ENCODE data around the gene MYD88. TPM values are rescaled to one million over a fixed set of nuclear protein-coding genes. Genes with fewer than 3 reads are reported as not detected.

Gene MYD88
- 44.6 TPM for total RNA-seq

DNA sequence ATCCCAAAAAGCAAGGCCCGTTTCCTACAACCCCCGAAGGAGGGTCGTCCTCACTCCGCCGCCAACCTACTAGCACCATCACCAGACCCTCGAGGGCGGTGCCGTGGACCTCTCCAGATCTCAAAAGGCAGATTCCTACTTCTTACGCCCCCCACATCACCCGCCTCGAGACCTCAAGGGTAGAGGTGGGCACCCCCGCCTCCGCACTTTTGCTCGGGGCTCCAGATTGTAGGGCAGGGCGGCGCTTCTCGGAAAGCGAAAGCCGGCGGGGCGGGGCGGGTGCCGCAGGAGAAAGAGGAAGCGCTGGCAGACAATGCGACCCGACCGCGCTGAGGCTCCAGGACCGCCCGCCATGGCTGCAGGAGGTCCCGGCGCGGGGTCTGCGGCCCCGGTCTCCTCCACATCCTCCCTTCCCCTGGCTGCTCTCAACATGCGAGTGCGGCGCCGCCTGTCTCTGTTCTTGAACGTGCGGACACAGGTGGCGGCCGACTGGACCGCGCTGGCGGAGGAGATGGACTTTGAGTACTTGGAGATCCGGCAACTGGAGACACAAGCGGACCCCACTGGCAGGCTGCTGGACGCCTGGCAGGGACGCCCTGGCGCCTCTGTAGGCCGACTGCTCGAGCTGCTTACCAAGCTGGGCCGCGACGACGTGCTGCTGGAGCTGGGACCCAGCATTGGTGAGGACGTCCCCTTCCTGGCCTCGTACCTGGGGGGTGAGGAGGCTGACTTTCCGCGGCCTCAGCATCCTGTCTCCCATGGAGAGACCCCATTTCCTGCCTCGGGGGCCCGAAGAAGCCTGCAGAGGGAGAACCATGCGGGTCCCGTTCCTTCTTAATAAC, at the start of gene MYD88:
TSS of gene MYD88 (plus strand) at position 313 of the 842 bp plus-strand sequence. CDS start at position 353, 40 bp downstream.
- peak; percentile 87 for DNase-seq (ENCODE audit: low spot score)

GRCh38 chr3:38089163-38089562, 49.3 kb upstream of the MYD88 start:
- DNase-seq (ENCODE audit: low spot score) = no peak

DNA sequence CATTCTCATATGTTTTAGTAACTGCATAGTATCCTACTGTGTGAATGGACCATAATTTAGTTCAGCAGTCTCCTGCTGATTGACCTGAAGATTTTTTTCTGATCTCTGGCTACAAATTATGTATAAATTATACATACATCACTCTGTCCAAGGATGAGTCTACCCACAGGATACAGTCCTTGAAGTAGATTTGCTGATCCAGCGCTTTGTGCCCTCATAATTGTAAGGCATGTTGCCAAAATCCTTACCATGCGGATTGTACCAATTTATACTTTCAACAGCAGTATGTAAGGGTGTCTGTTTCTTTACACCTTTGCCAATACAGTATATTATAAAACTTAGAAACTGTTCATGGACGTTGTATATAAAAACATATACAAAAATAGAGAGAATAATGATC, 48.0 kb upstream of the MYD88 start:
- DNase-seq (ENCODE audit: low spot score) = no peak

DNA sequence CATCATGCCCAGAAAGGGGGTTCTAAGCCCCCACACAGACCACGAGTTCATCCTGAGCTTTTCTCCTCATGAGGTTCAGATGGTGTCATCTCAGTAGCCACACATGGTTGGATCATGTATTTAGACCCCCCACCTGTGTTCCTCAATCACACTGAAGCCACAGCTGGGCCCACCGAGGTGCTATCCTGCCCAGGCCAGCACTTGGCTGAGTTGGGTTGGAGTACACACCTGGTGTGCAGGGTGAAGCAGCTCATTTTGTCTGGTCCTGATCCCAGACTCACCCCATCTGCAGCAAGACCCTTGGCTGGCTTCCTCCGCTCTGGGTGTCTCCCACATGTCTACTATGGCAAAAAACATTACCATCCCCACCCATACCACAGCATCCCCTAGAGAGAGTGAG, 43.5 kb upstream of the MYD88 start:
- no peak for DNase-seq (ENCODE audit: low spot score)

DNA sequence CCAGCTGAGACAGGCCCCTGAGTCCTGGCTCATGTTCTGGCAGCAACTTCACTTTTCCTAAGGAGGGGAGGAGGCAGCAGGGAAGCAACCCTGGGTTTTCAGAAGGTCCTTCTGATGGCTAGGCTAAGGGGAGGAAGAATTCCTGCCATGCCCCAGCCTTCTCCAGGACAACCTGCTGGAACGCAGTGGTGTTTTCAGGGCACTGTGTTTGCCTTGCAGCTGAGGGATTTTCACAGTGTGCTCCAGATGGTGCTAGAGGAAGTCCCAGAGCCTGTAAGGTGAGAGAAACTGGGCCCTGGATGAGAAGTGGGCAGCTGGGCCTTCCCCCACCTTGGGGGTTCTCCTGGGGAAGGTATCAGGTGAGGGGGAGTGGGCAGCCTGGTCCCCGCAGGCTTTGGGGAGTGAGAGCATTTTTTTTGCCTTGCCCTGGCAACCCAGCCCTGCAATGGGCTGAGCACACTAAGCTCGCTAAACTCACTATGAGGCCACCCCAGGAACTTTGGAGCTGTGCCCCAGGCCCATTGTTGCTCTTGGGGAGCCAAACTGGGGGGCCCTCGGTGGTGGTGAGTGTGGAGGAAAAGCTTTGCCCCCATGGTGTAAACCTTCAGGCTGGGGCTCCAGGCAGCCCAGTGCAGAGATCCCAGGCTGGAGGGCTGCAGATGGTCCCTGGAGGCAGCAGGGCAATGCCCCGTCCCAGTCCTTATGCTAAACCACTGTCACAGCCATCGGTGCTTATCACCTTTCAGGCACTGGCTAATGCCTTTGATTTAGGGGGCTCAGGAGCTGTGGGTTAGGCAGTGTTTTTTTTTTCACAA, 42.6 kb upstream of the MYD88 start:
- DNase-seq (ENCODE audit: low spot score) = no peak

DNA sequence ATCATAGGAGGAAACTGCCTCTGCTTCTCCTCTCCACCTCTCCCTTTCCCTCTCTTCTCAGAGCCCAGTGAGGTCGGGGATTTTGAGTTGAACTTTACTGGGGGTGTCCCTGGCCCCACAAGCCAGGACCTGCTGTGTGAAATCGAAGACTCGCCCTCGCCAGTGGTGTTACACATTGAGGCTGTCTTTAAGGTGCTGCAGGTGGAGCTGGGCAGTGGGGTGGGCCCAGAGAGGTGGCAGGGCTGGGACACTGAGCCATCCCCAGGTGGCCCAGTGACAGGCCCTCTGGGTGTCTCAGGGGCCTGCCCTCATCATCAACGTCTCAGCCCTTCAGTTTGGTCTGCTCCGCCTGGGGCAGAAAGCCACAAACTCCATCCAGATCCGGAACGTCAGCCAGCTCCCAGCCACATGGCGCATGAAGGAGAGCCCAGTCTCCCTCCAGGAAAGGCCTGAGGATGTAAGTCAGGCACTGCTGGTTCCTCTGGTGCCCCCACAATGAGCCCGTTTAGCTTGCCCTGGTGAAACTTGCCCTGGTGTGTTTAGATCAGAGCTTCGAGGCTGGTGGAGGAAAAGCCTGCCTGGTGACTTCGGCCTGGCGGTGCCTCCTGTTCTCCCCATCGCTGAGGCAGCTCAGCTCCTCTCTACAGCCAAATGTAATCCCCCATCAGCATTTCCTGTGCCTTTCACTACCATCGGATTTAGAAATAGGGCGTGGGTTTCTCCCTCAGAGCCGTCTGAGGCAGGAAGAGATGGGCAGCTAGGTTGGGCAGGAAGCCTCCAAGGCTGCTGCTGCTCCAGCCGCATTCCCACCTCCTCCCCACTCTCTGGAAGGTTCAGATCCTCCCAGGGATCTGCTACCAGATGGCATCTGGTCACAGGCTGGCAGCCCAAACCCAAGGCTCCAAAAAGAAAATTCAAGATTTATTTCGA, 40.8 kb upstream of the MYD88 start:
- no peak for DNase-seq (ENCODE audit: low spot score)

DNA sequence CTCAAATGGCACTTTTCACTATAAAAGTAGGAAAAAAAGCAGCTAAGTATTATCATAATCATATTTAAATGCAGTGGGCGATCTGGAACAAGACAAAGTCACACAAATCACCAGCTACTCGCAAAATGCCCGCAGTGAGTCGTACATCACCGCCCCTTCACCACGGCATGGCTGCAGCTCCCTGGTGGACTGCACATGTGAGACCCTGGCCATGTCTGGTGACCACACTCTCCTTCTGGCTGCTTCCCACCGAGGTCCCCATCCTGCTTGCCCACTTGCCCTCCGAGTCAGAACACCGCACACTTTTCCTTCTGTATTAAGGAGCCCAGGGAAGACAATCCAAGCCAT, 40.1 kb upstream of the MYD88 start:
- no peak for DNase-seq (ENCODE audit: low spot score)

GRCh38 chr3:38099518-38099917, 38.9 kb upstream of the MYD88 start:
- no peak for DNase-seq (ENCODE audit: low spot score)

- DNase-seq (ENCODE audit: low spot score) = no peak
Measured at GRCh38 chr3:38100498-38100897, 38.0 kb upstream of the MYD88 start.

DNA sequence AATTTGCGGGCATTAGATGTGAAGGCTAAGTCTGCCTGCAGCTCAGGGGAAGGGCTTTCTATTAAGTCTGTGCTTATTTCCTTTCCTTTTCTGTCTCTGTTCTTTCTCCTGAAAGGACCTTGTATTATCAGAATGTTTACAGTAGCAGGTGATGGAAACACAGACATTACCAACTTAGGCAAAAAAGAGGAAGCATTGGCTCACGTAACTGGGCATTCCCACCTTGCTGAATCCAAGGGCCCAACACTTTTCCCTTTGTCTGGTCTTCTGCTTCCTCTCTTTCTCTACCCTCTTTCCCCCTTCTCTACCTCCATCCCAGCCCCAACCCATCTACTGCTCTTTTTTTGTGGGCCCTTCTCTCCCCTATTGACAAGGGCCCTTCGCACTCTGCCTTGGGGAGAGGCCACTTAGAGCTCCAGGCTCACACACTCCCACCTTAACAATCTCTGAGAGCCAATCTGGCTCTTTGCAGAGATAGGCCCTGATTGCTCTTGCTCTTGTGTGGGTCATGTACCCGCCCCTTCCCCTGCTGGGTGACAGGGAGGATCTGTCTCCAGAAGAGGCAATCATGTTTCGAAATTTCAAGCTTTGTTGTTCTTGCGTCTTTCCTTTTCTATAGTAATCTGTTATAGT, 36.5 kb upstream of the MYD88 start:
- no peak for DNase-seq (ENCODE audit: low spot score)

DNA sequence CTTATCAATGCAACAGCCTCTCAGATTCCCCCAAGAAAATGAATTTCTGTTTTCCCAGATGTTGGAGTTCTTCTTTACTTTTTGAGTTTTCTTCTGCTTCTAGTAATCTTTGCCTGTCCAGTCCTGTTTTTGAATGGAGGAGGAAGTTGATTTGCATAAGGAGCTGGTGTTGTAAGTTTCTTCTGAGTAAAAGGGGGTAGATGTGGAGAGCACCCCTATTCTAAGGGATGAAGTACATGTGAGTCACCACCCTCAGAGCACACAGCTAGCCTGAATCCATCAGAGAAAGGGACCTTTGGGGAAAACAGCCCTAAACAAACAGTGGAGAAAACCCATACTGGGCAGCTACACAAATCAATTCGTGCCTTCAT, 36.0 kb upstream of the MYD88 start:
- no peak for DNase-seq (ENCODE audit: low spot score)

- DNase-seq (ENCODE audit: low spot score) = no peak
Measured at GRCh38 chr3:38105525-38105924, 32.9 kb upstream of the MYD88 start.

GRCh38 chr3:38107911-38108648, 30.4 kb upstream of the MYD88 start:
- no peak for DNase-seq (ENCODE audit: low spot score)

- no peak for DNase-seq (ENCODE audit: low spot score)
Measured at GRCh38 chr3:38108649-38109579, 29.5 kb upstream of the MYD88 start.

- DNase-seq (ENCODE audit: low spot score) = no peak
Measured at GRCh38 chr3:38109580-38110313, 28.7 kb upstream of the MYD88 start.

GRCh38 chr3:38110314-38111050, 28.0 kb upstream of the MYD88 start:
- DNase-seq (ENCODE audit: low spot score) = no peak

GRCh38 chr3:38111201-38111600, 27.3 kb upstream of the MYD88 start:
- DNase-seq (ENCODE audit: low spot score) = no peak

DNA sequence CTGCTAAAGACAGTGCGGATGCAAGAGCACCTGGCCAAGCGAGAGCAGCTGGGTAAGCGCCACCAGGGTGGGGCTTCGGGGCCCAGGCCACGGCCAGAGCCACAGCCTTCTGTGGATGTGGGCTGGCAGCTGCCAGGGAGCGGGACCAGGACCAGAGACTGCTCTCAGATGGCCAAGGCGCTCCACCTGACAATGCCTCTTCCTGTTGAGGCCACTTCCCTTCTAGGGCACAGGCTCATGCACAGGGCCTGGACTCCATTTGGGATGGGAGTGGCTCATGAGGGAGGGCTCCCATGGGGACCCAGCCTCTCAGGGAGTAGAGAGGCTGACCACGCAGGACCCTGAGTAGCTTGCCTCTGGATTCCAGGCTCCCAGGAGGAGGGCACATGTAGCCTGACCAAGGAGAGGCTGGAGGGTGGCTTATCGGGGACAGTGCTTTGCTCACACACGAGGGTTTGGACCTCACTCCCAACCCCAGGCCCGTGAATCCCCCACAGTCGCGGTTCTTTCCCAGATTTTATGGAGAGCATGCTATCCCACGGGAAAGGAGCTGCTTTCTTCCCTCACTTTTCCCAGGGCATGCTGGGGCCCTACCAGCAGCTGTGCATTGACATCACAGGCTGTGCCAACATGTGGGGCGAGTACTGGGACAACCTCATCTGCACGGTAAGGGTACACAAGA, 26.6 kb upstream of the MYD88 start:
- DNase-seq (ENCODE audit: low spot score) = no peak

Measured in ureter (tissue), 1 donor.